CD14-positive monocyte (primary cell): ENCODE data around the gene DOCK10. TPM values are rescaled to one million over a fixed set of nuclear protein-coding genes. Genes with fewer than 3 reads are reported as not detected.

Experiments used
- DNase-seq, 3 donors: peaks; one replicate each; pipeline ENCODE4 v3.0.0-alpha.2; 2011 to 2022
- H2AFZ ChIP-seq: 2 replicates; pipeline ENCODE4 v1.6.0; 2012; ENCODE audit warnings: mild to moderate bottlenecking, low read depth, low read length, inconsistent platforms; ENCODE audit not compliant: insufficient read depth, poor library complexity, severe bottlenecking
- H3K27ac ChIP-seq, 2 donors: 1 replicate in 1 of 2; 2 replicates in 1 of 2; pipeline ENCODE4 v1.5.1; 2012 to 2013; ENCODE audit warnings: low read length in 2 of 2, control low read depth in 1 of 2, inconsistent platforms in 1 of 2, low read depth in 1 of 2, mild to moderate bottlenecking in 1 of 2
- H3K27me3 ChIP-seq, 2 donors: one replicate each; pipeline versions ENCODE4 v1.6.0 to v1.6.1; 2011 to 2013; ENCODE audit warnings: low read length in 2 of 2; ENCODE audit not compliant: control insufficient read depth in 2 of 2, insufficient read depth in 2 of 2
- H3K36me3 ChIP-seq, 2 donors: replicated peaks in 1 of 2; 1 replicate in 1 of 2; 2 replicates in 1 of 2; pipeline versions ENCODE4 v1.5.1 to v1.6.1; 2012 to 2013; ENCODE audit warnings: low read length in 2 of 2, control low read depth in 1 of 2, inconsistent platforms in 1 of 2, mild to moderate bottlenecking in 1 of 2; ENCODE audit not compliant: insufficient read depth in 2 of 2, control insufficient read depth in 1 of 2
- H3K4me1 ChIP-seq, 2 donors: 1 replicate in 1 of 2; 2 replicates in 1 of 2; pipeline versions ENCODE4 v1.5.1 to v1.6.1; 2012 to 2013; ENCODE audit warnings: low read length in 2 of 2, control low read depth in 1 of 2, inconsistent platforms in 1 of 2, mild to moderate bottlenecking in 1 of 2, moderate library complexity in 1 of 2; ENCODE audit not compliant: insufficient read depth in 2 of 2, control insufficient read depth in 1 of 2
- H3K4me2 ChIP-seq: replicated peaks from 2 replicates; pipeline ENCODE3; 2012; ENCODE audit warnings: low read length, moderate library complexity, mild to moderate bottlenecking; ENCODE audit not compliant: poor library complexity, severe bottlenecking; ENCODE audit errors: extremely low read depth
- H3K4me3 ChIP-seq, 3 experiments: fragments of 200-600 bp in 1 of 3; sonication (generic) in 1 of 3; replicated peaks in 1 of 3; 1 replicate in 2 of 3; 2 replicates in 1 of 3; pipeline ENCODE4 v1.5.1; 2011 to 2013; ENCODE audit warnings: low read length in 3 of 3, mild to moderate bottlenecking in 3 of 3, control low read depth in 2 of 3, low read depth in 2 of 3, inconsistent platforms in 1 of 3, moderate library complexity in 1 of 3
- H3K79me2 ChIP-seq: 2 replicates; pipeline ENCODE4 v1.6.0; 2012; ENCODE audit warnings: mild to moderate bottlenecking, control low read depth, inconsistent platforms, low read length, moderate library complexity; ENCODE audit not compliant: insufficient read depth
- H3K9ac ChIP-seq: 2 replicates; pipeline ENCODE4 v1.6.0; 2017; ENCODE audit warnings: low read length, mild to moderate bottlenecking; ENCODE audit not compliant: insufficient read depth, poor library complexity, severe bottlenecking
- H3K9me3 ChIP-seq, 2 donors: replicated peaks in 1 of 2; 1 replicate in 1 of 2; 2 replicates in 1 of 2; pipeline versions ENCODE4 v1.5.1 to v1.6.1; 2012 to 2013; ENCODE audit warnings: low read length in 2 of 2, control low read depth in 1 of 2; ENCODE audit not compliant: control insufficient read depth in 1 of 2, insufficient read depth in 1 of 2
- H4K20me1 ChIP-seq: 2 replicates; pipeline ENCODE4 v1.6.0; 2012; ENCODE audit warnings: mild to moderate bottlenecking, low read length, control low read depth, moderate library complexity; ENCODE audit not compliant: insufficient read depth
- H3K27ac Mint-ChIP-seq, 7 donors: one replicate each; pipeline ENCODE4 v1.8.0; 2020; ENCODE audit warnings: mild to moderate bottlenecking in 7 of 7, mixed read lengths in 7 of 7, moderate library complexity in 6 of 7, inconsistent platforms in 2 of 7
- H3K27me3 Mint-ChIP-seq, 3 donors: one replicate each; pipeline ENCODE4 v1.8.0; 2021 to 2022; ENCODE audit warnings: low read depth in 3 of 3, mild to moderate bottlenecking in 3 of 3, mixed read lengths in 3 of 3, moderate library complexity in 3 of 3, inconsistent platforms in 1 of 3
- H3K36me3 Mint-ChIP-seq, 2 donors: one replicate each; pipeline ENCODE4 v1.8.0; 2020; ENCODE audit warnings: mixed read lengths in 2 of 2, inconsistent platforms in 1 of 2, mild to moderate bottlenecking in 1 of 2
- H3K4me1 Mint-ChIP-seq: one replicate; pipeline ENCODE4 v1.8.0; 2020; ENCODE audit warnings: mild to moderate bottlenecking, mixed read lengths
- H3K4me3 Mint-ChIP-seq, 2 donors: one replicate each; pipeline ENCODE4 v1.8.0; 2020; ENCODE audit warnings: mild to moderate bottlenecking in 2 of 2, mixed read lengths in 2 of 2, moderate library complexity in 1 of 2
- H3K9me3 Mint-ChIP-seq, 7 donors: one replicate each; pipeline ENCODE4 v1.8.0; 2020 to 2022; ENCODE audit warnings: mixed read lengths in 7 of 7, mild to moderate bottlenecking in 6 of 7, moderate library complexity in 6 of 7, inconsistent platforms in 2 of 7
- WGBS: methylation state at CpG from one replicate; pipeline ENCODE4 v1.1.5; 2013; ENCODE audit warnings: missing lambda C conversion rate; ENCODE audit not compliant: insufficient coverage; 5-methylcytosine and 5-hydroxymethylcytosine counted together
- intact Hi-C, 2 donors: fragments of 100-400 bp; cut with micrococcal nuclease; formaldehyde crosslinking; loops; one replicate each; pipeline versions ENCODE4 v1.15.0 to v1.15.1; 2023
- polyA plus RNA-seq, 3 donors: library from polyadenylated mRNA; depleted of rRNA in 1 of 3; unstranded in 2 of 3; stranded (reverse) in 1 of 3; fragments of 300-500 nt in 2 of 3; fragments of >200 nt in 1 of 3; fragmentation: Illumina TruSeq in 2 of 3; gene quantifications; 1 replicate in 2 of 3; 2 replicates in 1 of 3; pipeline ENCODE4 v1.2.3, GENCODE V29; 2012 to 2021
- TF ChIP-seq, protein P1 (sequence below): fragments of 200-600 bp; IDR thresholded peaks from one replicate; pipeline ENCODE4 v1.8.0; 2022; ENCODE audit warnings: antibody characterized with exemption, mild to moderate bottlenecking

Gene DOCK10
- polyA plus RNA-seq, 3 donors: 9.5 to 30.9 (median 16.5) TPM

DNA sequence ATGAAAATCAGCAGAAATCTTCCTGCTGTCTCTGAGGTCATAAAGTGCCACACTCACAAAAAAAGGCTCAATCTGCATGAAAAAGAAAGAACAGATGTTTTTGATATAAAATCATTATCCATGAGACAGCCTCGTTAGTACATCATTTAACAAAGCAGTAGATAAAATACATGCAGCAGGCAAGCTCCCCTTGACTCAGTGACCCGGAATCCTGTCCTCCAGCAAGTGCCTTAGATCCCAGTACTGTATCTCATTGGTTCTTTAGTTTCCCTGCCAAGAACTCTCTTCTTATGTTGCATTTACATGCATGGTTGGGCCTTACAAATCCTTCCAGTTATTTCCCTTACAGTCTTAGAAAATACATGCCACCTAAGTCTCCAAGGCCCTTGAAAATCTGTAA, 177.3 kb downstream of the DOCK10 start:
- no peak overlapping the region for H3K4me3 ChIP-seq
- TF ChIP-seq, protein P1, sequence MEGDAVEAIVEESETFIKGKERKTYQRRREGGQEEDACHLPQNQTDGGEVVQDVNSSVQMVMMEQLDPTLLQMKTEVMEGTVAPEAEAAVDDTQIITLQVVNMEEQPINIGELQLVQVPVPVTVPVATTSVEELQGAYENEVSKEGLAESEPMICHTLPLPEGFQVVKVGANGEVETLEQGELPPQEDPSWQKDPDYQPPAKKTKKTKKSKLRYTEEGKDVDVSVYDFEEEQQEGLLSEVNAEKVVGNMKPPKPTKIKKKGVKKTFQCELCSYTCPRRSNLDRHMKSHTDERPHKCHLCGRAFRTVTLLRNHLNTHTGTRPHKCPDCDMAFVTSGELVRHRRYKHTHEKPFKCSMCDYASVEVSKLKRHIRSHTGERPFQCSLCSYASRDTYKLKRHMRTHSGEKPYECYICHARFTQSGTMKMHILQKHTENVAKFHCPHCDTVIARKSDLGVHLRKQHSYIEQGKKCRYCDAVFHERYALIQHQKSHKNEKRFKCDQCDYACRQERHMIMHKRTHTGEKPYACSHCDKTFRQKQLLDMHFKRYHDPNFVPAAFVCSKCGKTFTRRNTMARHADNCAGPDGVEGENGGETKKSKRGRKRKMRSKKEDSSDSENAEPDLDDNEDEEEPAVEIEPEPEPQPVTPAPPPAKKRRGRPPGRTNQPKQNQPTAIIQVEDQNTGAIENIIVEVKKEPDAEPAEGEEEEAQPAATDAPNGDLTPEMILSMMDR: no peak
- no peak overlapping the region for H3K27ac ChIP-seq
- H3K9ac ChIP-seq: no peak overlapping the region
- H4K20me1 ChIP-seq: no peaks in the 10 kb centered on the region
- peaks cover 66 to 72% of the 10 kb centered on the region in 2 donors for H3K36me3 Mint-ChIP-seq
- H3K9me3 Mint-ChIP-seq: no peaks in the 10 kb centered on the region
- H3K4me1 ChIP-seq: no peaks in the 10 kb centered on the region
- no peak overlapping the region for H2AFZ ChIP-seq
- no peak overlapping the region for H3K4me3 Mint-ChIP-seq
- DNase-seq: no peak
- H3K4me1 Mint-ChIP-seq: no peaks in the 10 kb centered on the region
- no peak overlapping the region for H3K4me2 ChIP-seq
- H3K27ac Mint-ChIP-seq: peak overlapping the region in 3 of 7 donors; percentile 32 to 63 (median 40)
- no peaks in the 10 kb centered on the region for H3K79me2 ChIP-seq
- no peaks in the 10 kb centered on the region for H3K27me3 ChIP-seq
- no peaks in the 10 kb centered on the region for H3K9me3 ChIP-seq
- 100% methylated on average over 2 of the region's 2 CpGs for WGBS
- peaks cover 68 to 84% of the 10 kb centered on the region in 2 donors for H3K36me3 ChIP-seq
- intact Hi-C loops: no loop called here
- H3K27me3 Mint-ChIP-seq: no peaks in the 10 kb centered on the region

GRCh38 chr2:224861266-224861665, 181.0 kb downstream of the DOCK10 start:
- Histone ChIP-seq H3K79me2 (no peaks in the 10 kb centered on the region), H4K20me1 (no peaks in the 10 kb centered on the region), H2AFZ (no peak overlapping the region), H3K27ac (no peak overlapping the region), H3K4me1 (no peaks in the 10 kb centered on the region), H3K9me3 (no peaks in the 10 kb centered on the region), H3K4me2 (no peak overlapping the region), H3K27me3 (no peaks in the 10 kb centered on the region), H3K4me3 (no peak overlapping the region), H3K9ac (no peak overlapping the region), H3K36me3 (peaks cover 58 to 90% of the 10 kb centered on the region in 2 donors)
- no peaks in the 10 kb centered on the region for H3K9me3 Mint-ChIP-seq
- no peak overlapping the region for H3K4me3 Mint-ChIP-seq
- 81% methylated on average over 4 of the region's 4 CpGs for WGBS
- no peaks in the 10 kb centered on the region for H3K4me1 Mint-ChIP-seq
- intact Hi-C loops: no loop called here
- H3K36me3 Mint-ChIP-seq: peaks cover 66 to 77% of the 10 kb centered on the region in 2 donors
- DNase-seq: no peak
- H3K27ac Mint-ChIP-seq: peak overlapping the region in 1 of 7 donors; percentile 80
- H3K27me3 Mint-ChIP-seq: no peaks in the 10 kb centered on the region
- TF ChIP-seq, protein P1: no peak
